IMR-90 (cell line): ENCODE results near the gene MGLL.

Source experiments
- POLR2A ChIP-seq: IDR thresholded peaks from 2 replicates; pipeline ENCODE4 v1.6.1; 2012; ENCODE audit warnings: mild to moderate bottlenecking, low read depth, low read length
- RCOR1 ChIP-seq: IDR thresholded peaks from 2 replicates; pipeline ENCODE4 v1.6.1; 2012; ENCODE audit warnings: mild to moderate bottlenecking, low read length, improper control_type of control experiment; ENCODE audit not compliant: insufficient replicate concordance
- TF ChIP-seq, protein P1 (sequence below): conservative IDR thresholded peaks from 2 replicates; pipeline ENCODE4 v1.5.1; 2012; ENCODE audit warnings: mild to moderate bottlenecking, low read depth, low read length, improper control_type of control experiment
- TF ChIP-seq, protein P2 (sequence below): fragments of 150-350 bp; IDR thresholded peaks from 2 replicates; pipeline ENCODE4 v1.6.1; 2017; ENCODE audit warnings: mild to moderate bottlenecking, antibody characterized with exemption, low read length, low read depth

DNA sequence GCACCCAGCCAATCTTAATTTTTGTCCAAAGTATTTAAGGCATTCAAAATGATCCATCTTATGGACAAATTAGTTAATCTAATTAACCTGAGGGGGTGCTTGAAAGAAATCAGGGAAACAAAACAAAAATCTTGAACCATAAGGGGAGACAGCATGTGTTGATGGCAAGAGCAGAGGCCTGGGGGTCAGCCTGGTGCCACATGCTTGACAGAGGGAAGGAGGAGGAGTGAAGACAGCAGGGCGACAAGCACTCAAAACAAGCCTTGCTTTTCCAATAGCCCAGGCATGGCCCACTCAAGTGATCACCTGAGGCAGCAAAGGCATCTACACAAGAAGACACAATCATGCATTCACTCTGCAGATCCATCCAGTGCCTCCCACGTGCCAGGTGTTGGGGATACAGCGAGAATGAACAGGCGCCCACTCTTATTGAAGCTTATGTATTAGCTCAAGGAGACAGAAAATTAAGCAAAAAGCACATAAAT is 25.0 kb upstream of the MGLL start:
- TF ChIP-seq POLR2A (no peak), RCOR1 (no peak)
- TF ChIP-seq, protein P1, sequence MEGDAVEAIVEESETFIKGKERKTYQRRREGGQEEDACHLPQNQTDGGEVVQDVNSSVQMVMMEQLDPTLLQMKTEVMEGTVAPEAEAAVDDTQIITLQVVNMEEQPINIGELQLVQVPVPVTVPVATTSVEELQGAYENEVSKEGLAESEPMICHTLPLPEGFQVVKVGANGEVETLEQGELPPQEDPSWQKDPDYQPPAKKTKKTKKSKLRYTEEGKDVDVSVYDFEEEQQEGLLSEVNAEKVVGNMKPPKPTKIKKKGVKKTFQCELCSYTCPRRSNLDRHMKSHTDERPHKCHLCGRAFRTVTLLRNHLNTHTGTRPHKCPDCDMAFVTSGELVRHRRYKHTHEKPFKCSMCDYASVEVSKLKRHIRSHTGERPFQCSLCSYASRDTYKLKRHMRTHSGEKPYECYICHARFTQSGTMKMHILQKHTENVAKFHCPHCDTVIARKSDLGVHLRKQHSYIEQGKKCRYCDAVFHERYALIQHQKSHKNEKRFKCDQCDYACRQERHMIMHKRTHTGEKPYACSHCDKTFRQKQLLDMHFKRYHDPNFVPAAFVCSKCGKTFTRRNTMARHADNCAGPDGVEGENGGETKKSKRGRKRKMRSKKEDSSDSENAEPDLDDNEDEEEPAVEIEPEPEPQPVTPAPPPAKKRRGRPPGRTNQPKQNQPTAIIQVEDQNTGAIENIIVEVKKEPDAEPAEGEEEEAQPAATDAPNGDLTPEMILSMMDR, result no peak
- TF ChIP-seq, protein P2, sequence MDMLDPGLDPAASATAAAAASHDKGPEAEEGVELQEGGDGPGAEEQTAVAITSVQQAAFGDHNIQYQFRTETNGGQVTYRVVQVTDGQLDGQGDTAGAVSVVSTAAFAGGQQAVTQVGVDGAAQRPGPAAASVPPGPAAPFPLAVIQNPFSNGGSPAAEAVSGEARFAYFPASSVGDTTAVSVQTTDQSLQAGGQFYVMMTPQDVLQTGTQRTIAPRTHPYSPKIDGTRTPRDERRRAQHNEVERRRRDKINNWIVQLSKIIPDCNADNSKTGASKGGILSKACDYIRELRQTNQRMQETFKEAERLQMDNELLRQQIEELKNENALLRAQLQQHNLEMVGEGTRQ, result no peak
